ENCODE results near the gene USP54.

The USP54 gene

DNA sequence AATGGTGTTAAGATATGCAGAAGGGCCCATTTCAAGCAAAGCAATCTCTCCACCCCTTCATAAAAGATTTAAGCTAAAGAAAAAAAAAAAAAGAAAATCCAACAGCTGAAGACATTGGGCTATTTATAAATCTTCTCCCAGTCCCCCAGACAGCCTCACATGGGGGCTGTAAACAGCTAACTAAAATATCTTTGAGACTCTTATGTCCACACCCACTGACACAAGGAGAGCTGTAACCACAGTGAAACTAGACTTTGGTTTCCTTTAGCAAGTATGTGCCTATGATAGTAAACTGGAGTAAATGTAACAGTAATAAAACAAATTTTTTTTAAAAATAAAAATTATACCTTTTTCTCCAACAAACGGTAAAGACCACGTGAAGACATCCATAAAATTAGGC is 123.9 kb downstream of the USP54 start:
- DNase-seq (ENCODE audit: low spot score) = no peak

DNA sequence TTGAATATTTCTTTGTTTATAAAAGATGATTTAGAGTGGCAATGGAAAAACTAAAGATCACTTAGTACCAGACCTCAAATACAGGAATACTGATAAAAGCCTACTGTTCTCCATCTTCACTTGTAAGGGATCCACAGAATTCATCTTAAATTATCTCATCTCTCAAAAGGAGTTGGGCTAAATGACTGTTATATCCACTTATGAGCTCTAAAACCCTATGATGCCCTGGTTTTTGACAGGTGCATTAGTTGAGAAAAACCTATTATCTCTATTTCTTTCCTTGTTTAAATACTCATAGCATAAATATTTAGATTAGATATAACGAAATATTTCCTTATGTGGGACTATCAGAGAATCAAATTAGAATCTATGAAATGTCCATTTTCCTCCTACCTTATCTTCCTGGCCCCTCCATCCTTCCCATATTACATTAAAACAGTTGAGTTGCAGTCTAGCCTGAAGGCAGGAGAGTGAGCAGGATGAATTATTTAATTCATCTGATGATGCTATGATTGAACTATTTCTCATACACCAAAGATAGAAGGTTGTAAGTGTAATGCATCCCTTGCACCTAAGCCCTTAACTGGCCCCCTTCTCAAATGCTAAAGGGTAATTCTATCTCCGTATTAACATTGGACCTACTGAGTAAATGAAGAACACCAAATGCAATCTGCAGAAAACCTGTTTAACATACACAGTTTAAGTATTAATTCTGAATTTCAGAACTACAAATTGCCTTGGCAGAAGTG is 125.0 kb downstream of the USP54 start:
- no peak for DNase-seq (ENCODE audit: low spot score)

DNA sequence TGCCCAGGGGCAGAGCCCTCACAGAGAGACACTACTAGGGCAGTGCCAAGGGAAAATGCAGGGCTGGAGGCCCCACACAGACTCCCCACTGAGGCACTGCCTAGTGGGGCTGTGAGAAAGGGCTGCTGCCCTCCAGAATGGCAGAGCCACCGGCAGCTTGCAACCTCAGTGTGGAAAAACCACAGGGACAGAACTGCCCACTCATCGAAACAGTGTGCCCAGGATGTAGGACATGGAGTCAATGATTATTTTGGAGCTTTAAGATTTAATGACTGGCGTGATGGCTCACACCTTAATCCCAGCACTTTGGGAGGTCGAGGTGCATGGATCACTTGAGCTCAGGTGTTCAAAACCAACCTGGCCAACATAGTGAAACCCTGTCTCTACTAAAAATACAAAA is 130.2 kb downstream of the USP54 start:
- no peak for DNase-seq (ENCODE audit: low spot score)

DNA sequence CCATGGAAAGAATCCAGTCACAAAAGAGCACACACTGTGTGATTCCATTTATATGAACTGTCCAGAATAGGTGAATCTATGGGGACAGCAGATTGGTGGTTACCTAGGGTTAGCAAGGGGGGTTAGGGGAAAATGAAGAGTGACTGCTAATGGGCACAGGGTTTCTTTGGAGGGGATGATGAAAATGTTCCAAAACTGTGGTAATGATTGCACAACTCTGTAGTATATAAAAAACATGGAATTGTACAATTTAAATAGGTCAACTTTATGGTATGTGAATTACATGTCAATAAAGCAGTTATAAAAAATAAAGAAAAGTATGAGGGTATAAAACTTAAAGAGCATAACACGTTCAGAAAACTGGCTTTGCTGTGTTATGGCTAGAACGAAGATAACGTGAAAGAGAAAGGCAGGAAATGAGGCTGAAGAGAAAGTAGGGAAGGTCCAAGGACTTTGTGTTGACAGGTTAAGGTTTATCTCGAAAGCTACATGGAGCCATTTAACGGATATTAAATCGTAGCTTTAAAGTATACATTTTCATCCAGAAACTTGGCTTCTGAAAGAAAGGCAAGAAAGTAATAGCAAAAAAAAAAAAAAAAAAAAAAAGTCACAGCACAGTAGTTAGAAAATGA is 131.3 kb downstream of the USP54 start:
- no peak for DNase-seq (ENCODE audit: low spot score)

DNA sequence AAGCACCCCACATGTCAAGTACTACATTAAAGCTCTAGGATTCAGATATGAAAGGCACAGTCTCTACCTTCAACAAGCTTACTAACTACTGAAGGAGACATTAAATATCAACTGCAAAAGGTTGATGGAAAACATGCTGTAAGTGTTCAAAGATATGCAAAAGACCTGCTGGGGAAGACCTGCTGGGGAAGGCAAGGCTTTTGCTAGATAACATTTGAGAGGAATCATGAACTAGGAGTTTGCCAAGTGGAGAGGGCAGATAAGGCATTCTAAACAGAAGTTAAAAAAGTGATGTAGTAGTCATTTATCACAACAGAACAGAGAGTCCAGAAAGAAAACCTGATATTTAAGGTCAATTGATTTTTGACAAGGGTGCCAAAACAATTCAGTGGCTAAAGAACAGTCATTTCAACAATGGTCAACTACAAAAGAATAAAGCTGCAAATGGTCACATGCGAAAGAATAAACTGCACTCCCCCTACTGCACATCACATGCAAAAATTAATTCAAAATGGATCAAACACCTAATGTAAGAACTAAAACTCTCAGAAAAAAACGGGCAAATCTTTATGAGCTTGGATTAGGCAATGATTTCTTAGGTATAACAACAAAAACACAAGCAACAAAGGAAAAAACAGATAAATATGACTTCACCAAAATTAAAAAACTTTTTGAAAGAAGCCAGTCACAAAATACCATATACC is 134.8 kb downstream of the USP54 start:
- DNase-seq (ENCODE audit: low spot score) = no peak

DNA sequence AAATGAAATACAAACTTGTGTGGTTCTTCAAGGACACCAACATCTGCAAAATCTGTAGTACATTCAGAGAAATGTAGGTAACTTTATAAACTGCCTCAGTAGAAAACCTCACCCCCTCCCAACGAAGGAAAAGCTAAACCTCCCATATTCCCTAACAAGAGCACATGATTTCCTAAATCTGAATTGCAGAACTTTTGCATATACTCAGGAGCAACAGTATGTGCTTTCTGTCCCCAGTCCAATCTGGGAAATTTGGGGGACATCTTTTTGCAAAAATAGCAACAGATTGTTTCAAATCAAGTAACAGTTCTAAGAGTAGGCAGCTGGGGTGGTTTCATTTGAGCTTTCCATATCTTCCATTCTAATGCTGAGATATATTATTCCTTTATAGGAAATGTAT is 142.0 kb downstream of the USP54 start:
- DNase-seq (ENCODE audit: low spot score) = no peak

DNA sequence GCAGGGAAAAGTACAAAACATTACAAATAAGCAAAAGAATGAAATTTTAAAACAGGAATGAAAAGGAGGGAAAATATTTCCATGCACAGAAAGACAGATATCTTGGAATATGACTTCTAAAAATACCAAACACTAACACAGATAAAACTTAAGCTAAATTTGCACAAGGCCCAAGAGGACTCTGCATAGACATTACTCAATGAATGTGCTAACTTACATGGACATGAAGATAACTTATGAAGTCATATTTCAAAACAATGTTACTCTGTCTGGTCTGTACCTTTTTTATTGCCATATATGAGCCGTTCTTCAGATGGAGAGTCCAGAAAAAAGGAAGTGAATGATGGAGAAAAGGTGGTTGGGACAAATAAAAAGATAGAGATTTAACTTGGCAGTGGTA is 142.8 kb downstream of the USP54 start:
- DNase-seq (ENCODE audit: low spot score) = no peak

Measured in RKO (cell line).